K562 (cell line): ENCODE results near the gene KCNC3. TPM values are rescaled to one million over a fixed set of nuclear protein-coding genes. Genes with fewer than 3 reads are reported as not detected.

ENCODE experiments used
- ADNP ChIP-seq: fragments of 200-800 bp; sonication (Bioruptor generic); IDR thresholded peaks from 2 replicates; pipeline ENCODE4 v1.6.1; 2016; ENCODE audit warnings: missing genetic modification characterization, missing compliant biosample characterization
- ATF7 ChIP-seq: fragments of 450-650 bp; IDR thresholded peaks from 2 replicates; pipeline ENCODE4 v1.7.1; 2014; ENCODE audit warnings: mild to moderate bottlenecking, moderate library complexity
- BMI1 ChIP-seq: fragments of 150-350 bp; IDR thresholded peaks from 2 replicates; pipeline ENCODE4 v1.6.1; 2014; ENCODE audit warnings: low read length
- HNRNPH1 ChIP-seq: fragments of 200-400 bp; formaldehyde crosslinking; optimal IDR thresholded peaks from 2 replicates; pipeline ENCODE3; 2017; ENCODE audit warnings: low read depth, mild to moderate bottlenecking, low read length, moderate library complexity
- MAZ ChIP-seq, 2 experiments: fragments of 450-650 bp in 1 of 2; sonication (generic) in 1 of 2; formaldehyde crosslinking; IDR thresholded peaks in 1 of 2; conservative IDR thresholded peaks in 1 of 2; 2 replicates each; pipeline versions ENCODE4 v1.4.0 to v1.5.0; 2020; ENCODE audit warnings: mild to moderate bottlenecking in 1 of 2, missing genetic modification reagents in 1 of 2
- NCOA1 ChIP-seq: fragments of 450-650 bp; IDR thresholded peaks from 2 replicates; pipeline ENCODE4 v1.6.1; 2016; ENCODE audit warnings: low read depth
- POLR2G ChIP-seq: fragments of 200-400 bp; formaldehyde crosslinking; IDR thresholded peaks from 2 replicates; pipeline ENCODE4 v1.6.1; 2017; ENCODE audit warnings: low read depth, mild to moderate bottlenecking, antibody characterized with exemption, low read length, moderate library complexity
- SMARCA5 ChIP-seq: fragments of 450-650 bp; IDR thresholded peaks from 2 replicates; pipeline ENCODE4 v1.6.1; 2016
- SMARCC2 ChIP-seq: fragments of 450-650 bp; IDR thresholded peaks from 2 replicates; pipeline ENCODE4 v1.6.1; 2017; ENCODE audit warnings: antibody characterized with exemption, moderate library complexity, mild to moderate bottlenecking, low read depth
- TBL1XR1 ChIP-seq, 2 experiments: IDR thresholded peaks; 2 replicates each; pipeline ENCODE4 v1.6.1; 2012; ENCODE audit warnings: improper control_type of control experiment in 2 of 2, low read length in 2 of 2, mild to moderate bottlenecking in 1 of 2
- THRAP3 ChIP-seq: fragments of 450-650 bp; IDR thresholded peaks from 2 replicates; pipeline ENCODE4 v1.6.1; 2016; ENCODE audit warnings: mild to moderate bottlenecking, inconsistent platforms, borderline replicate concordance
- ZNF57 ChIP-seq: fragments of 450-650 bp; formaldehyde crosslinking; IDR thresholded peaks from 2 replicates; pipeline ENCODE4 v1.4.0; 2020; ENCODE audit warnings: mild to moderate bottlenecking, moderate library complexity
- ZNF589 ChIP-seq: fragments of 200-800 bp; sonication (Bioruptor generic); IDR thresholded peaks from 2 replicates; pipeline ENCODE4 v1.6.1; 2016; ENCODE audit warnings: low read depth, missing genetic modification characterization, missing compliant biosample characterization
- polyA plus RNA-seq, 8 experiments: library from polyadenylated mRNA; depleted of rRNA in 4 of 8; stranded (reverse) in 5 of 8; unstranded in 3 of 8; fragments of >200 nt; fragmentation: Nextera tagmentation in 2 of 8; fragmentation: Illumina TruSeq in 1 of 8; extraction: Ambion mirVana in 2 of 8; extraction: Trizol in 1 of 8; gene quantifications; 2 replicates each; pipeline versions ENCODE4 v1.2.1 to v1.2.3, GENCODE V29; 2011 to 2014; ENCODE audit warnings: inconsistent platforms in 1 of 8, missing spikeins in 1 of 8
- total RNA-seq, 7 experiments: library from RNA; depleted of rRNA in 6 of 7; stranded (reverse); fragments of >200 nt in 6 of 7; fragmentation: Illumina TruSeq in 2 of 7; extraction: Trizol in 2 of 7; gene quantifications; 2 replicates each; pipeline versions ENCODE4 v1.2.1 to v1.2.3, GENCODE V29; 2011 to 2021; ENCODE audit warnings: low replicate concordance in 1 of 7
- TF ChIP-seq, protein P1 (sequence below): fragments of 250-450 bp; sonication (Bioruptor Pico); IDR thresholded peaks from 2 replicates; pipeline ENCODE4 v1.5.0; 2021
- TF ChIP-seq, protein P2 (sequence below), 2 experiments: fragments of 450-650 bp; IDR thresholded peaks; 2 replicates each; pipeline ENCODE4 v1.6.1; 2016
- TF ChIP-seq, protein P3 (sequence below): sonication (generic); formaldehyde crosslinking; IDR thresholded peaks from 2 replicates; pipeline ENCODE4 v1.8.0; 2023; ENCODE audit warnings: mild to moderate bottlenecking, missing genetic modification reagents
- TF ChIP-seq, protein P4 (sequence below): sonication (generic); formaldehyde crosslinking; IDR thresholded peaks from 2 replicates; pipeline ENCODE4 v1.8.1; 2022; ENCODE audit warnings: missing genetic modification reagents
- TF ChIP-seq, protein P5 (sequence below): fragments of 250-450 bp; sonication (Bioruptor Pico); IDR thresholded peaks from 2 replicates; pipeline ENCODE4 v1.4.0; 2020; ENCODE audit warnings: mild to moderate bottlenecking
- TF ChIP-seq, protein P6 (sequence below): fragments of 250-450 bp; sonication (Bioruptor Pico); IDR thresholded peaks from 2 replicates; pipeline ENCODE4 v1.4.0; 2020

The KCNC3 gene
- total and polyA plus RNA-seq, 9 of the 15 experiments (the other 6 are each of a cell fraction or from before 2014, with no cell fraction given): 0.03 to 26.2 (median 2.0) TPM

DNA sequence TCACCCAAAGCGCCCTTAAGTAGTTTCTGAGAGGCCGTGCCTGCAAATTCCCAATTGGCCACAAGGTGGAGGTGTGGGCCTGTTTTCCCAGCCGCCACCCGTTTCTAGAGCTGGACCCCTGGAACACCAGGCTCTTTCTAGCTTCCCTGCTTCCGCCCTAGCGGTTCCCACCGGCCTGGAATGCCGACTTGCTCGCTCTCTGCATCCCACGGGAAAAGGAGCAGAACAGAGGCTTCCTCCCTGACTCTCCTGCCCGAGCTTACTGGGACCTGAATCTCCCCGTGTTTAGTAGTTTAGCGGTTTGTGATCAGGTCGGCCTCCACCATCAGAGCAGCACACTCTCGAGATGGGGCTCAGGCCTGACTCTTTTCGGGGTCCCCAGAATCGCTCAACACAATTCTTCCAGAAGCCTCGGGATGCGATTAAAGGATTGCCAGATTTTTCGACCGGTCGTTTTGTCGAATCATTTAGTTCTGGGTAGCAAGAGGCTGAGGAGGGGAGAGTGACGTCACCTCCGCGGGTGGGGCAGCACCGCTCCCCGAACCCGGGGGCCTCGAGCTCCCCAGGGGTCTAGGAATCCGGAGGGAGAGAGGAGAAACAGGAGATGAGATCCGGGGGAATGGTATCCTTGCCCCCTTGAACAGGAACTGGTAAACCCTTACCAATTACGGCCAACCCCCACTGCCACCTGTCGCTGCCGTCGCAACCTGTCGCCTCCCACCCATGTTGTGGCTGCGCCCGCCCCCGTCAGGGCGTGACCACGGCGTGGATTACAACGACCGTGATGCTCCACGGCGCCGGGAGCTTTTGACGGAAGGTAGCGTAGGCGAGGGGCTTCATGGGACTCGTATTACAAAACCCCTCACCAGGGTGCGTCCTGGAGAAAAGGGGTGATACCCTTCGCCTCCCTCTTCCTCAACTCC lies 28.3 kb upstream of the KCNC3 start (continued):
- TF ChIP-seq, protein P1, sequence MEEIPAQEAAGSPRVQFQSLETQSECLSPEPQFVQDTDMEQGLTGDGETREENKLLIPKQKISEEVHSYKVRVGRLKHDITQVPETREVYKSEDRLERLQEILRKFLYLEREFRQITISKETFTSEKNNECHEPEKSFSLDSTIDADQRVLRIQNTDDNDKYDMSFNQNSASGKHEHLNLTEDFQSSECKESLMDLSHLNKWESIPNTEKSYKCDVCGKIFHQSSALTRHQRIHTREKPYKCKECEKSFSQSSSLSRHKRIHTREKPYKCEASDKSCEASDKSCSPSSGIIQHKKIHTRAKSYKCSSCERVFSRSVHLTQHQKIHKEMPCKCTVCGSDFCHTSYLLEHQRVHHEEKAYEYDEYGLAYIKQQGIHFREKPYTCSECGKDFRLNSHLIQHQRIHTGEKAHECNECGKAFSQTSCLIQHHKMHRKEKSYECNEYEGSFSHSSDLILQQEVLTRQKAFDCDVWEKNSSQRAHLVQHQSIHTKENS (CRISPR knock-in tag): no peak
- TF ChIP-seq SMARCA5 (no peak), THRAP3 (no peak), ADNP (tag) (no peak), POLR2G (peak; percentile 73), HNRNPH1 (no peak), TBL1XR1 (IDR thresholded peaks at IDR 0.05; ENCODE audit: low read length in 2 of 2) (peak in 1 of 2 experiments; percentile 10; a peak in 1 of 4 replicates), ZNF589 (0 out of 2 replicates have a peak, but pooled peaks have one; percentile 48), MAZ (CRISPR knock-in tag; conservative IDR thresholded peaks at IDR 0.05 in 1 of 2, IDR thresholded peaks at IDR 0.05 in 1 of 2) (peak; percentile 82 to 95), SMARCC2 (no peak), BMI1 (no peak), ATF7 (peak; percentile 99), NCOA1 (peak; percentile 22; the same call in 1 of the 2 replicates), ZNF57 (no peak)
- TF ChIP-seq, protein P2, sequence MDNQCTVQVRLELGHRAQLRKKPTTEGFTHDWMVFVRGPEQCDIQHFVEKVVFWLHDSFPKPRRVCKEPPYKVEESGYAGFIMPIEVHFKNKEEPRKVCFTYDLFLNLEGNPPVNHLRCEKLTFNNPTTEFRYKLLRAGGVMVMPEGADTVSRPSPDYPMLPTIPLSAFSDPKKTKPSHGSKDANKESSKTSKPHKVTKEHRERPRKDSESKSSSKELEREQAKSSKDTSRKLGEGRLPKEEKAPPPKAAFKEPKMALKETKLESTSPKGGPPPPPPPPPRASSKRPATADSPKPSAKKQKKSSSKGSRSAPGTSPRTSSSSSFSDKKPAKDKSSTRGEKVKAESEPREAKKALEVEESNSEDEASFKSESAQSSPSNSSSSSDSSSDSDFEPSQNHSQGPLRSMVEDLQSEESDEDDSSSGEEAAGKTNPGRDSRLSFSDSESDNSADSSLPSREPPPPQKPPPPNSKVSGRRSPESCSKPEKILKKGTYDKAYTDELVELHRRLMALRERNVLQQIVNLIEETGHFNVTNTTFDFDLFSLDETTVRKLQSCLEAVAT (IDR thresholded peaks at IDR 0.05): no peak
- TF ChIP-seq, protein P3, sequence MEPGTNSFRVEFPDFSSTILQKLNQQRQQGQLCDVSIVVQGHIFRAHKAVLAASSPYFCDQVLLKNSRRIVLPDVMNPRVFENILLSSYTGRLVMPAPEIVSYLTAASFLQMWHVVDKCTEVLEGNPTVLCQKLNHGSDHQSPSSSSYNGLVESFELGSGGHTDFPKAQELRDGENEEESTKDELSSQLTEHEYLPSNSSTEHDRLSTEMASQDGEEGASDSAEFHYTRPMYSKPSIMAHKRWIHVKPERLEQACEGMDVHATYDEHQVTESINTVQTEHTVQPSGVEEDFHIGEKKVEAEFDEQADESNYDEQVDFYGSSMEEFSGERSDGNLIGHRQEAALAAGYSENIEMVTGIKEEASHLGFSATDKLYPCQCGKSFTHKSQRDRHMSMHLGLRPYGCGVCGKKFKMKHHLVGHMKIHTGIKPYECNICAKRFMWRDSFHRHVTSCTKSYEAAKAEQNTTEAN (CRISPR knock-in tag): no peak
- TF ChIP-seq, protein P4, sequence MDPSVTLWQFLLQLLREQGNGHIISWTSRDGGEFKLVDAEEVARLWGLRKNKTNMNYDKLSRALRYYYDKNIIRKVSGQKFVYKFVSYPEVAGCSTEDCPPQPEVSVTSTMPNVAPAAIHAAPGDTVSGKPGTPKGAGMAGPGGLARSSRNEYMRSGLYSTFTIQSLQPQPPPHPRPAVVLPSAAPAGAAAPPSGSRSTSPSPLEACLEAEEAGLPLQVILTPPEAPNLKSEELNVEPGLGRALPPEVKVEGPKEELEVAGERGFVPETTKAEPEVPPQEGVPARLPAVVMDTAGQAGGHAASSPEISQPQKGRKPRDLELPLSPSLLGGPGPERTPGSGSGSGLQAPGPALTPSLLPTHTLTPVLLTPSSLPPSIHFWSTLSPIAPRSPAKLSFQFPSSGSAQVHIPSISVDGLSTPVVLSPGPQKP (CRISPR knock-in tag): no peak
- TF ChIP-seq, protein P5, sequence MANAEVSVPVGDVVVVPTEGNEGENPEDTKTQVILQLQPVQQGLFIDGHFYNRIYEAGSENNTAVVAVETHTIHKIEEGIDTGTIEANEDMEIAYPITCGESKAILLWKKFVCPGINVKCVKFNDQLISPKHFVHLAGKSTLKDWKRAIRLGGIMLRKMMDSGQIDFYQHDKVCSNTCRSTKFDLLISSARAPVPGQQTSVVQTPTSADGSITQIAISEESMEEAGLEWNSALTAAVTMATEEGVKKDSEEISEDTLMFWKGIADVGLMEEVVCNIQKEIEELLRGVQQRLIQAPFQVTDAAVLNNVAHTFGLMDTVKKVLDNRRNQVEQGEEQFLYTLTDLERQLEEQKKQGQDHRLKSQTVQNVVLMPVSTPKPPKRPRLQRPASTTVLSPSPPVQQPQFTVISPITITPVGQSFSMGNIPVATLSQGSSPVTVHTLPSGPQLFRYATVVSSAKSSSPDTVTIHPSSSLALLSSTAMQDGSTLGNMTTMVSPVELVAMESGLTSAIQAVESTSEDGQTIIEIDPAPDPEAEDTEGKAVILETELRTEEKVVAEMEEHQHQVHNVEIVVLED (CRISPR knock-in tag): peak; percentile 44
- TF ChIP-seq, protein P6, sequence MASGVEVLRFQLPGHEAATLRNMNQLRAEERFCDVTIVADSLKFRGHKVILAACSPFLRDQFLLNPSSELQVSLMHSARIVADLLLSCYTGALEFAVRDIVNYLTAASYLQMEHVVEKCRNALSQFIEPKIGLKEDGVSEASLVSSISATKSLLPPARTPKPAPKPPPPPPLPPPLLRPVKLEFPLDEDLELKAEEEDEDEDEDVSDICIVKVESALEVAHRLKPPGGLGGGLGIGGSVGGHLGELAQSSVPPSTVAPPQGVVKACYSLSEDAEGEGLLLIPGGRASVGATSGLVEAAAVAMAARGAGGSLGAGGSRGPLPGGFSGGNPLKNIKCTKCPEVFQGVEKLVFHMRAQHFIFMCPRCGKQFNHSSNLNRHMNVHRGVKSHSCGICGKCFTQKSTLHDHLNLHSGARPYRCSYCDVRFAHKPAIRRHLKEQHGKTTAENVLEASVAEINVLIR (CRISPR knock-in tag): peak; percentile 62; the same call in 1 of the 2 replicates
